ENCODE results near the gene PRKAG3. TPM values are rescaled to one million over a fixed set of nuclear protein-coding genes. Genes with fewer than 3 reads are reported as not detected.

The PRKAG3 gene
- total and polyA plus RNA-seq, 2 donors (not counting 1 experiment from before 2014, with no cell fraction given): not detected

DNA sequence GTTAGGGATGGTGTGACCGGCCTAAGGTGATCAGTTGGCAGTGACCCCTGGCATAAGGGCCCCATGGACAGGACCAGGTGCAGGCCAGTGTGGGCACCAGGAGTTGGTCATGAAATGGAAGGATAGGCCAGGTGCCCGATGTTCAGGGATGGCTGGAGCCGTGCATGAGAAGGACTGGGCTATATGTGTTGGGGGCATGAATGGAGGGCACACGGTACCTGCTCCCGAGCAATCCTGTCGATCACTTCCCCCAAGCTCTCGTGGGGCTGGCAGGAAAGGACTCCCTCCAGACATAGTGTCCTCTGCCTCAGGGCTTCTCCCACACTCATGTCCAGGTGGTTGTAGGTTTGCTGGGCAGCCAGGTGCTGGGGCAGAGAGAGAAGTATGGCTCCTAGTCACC, 7.6 kb downstream of the PRKAG3 start:
- peaks cover 26% of the 10 kb centered on the region for H3K27me3 Mint-ChIP-seq

DNA sequence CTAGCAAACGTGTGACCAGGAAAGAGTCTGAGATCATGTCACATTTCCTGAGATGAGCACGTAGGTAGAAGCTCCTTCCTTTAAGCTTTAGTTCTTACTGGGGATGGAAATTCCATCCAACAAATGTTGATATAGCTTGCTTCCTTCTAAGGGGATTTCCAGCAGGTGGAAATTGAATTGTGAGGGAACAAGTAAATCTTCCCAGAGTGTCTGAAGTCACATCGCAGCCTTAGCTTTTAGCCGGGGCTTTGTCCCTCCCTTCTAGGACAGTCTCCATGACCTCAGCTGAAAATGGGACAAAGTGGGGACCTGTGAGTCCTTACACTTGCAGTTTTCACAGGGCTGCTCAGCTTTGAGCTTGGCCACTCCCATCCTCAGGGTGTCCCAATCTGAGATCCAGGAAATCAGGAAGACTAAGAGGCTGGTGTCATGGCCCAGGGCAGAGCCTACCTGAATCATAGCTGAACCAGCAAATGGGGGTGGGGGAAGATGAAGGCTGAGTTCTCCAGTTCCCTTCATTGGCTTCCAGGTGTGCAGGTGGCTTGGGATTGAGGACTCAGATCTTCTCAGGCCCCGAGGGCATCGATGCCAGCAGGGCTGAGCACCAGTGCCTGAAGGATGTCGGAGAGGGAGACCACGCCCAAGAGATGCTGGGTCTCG, 8.3 kb downstream of the PRKAG3 start:
- peaks cover 0 to 5% (median 0%) of the 10 kb centered on the region in 4 experiments for H3K27me3 ChIP-seq (replicated peaks in 1 of 4; ENCODE audit: control extremely low read depth in 1 of 4, control insufficient read depth in 3 of 4, insufficient read depth in 4 of 4, low read length in 3 of 4)
- ChIA-PET CTCF (no interaction called here), POLR2A (no interaction called here)
- H3K4me3 ChIP-seq (ENCODE audit: control extremely low read depth in 1 of 5, extremely low read depth in 1 of 5, insufficient read depth in 1 of 5, low read depth in 2 of 5, low read length in 4 of 5): no peak overlapping the region
- no peaks in the 10 kb centered on the region for H3K9me3 Mint-ChIP-seq (ENCODE audit: insufficient read depth)
- no peaks in the 10 kb centered on the region for H3K9me3 ChIP-seq (ENCODE audit: control extremely low read depth in 1 of 3, control insufficient read depth in 2 of 3, insufficient read depth in 1 of 3, low read length in 2 of 3)
- ATAC-seq (ENCODE audit: low read depth) (no peak), DNase-seq (no peak)
- H4K20me1 ChIP-seq (ENCODE audit: control insufficient read depth, insufficient read depth, low read length, poor library complexity, severe bottlenecking): no peaks in the 10 kb centered on the region
- no peaks in the 10 kb centered on the region for H3K36me3 ChIP-seq (replicated peaks in 1 of 2; ENCODE audit: control extremely low read depth in 1 of 2, control insufficient read depth in 1 of 2, extremely low read depth in 1 of 2, insufficient read depth in 2 of 2, low read length in 1 of 2)
- H2AFZ ChIP-seq (ENCODE audit: insufficient read depth, low read depth, low read length, poor library complexity, severe bottlenecking): no peak overlapping the region
- H3K4me3 Mint-ChIP-seq: no peak overlapping the region
- H3K27ac ChIP-seq (ENCODE audit: low read length in 2 of 2): no peak overlapping the region
- H3K27ac Mint-ChIP-seq: no peak overlapping the region
- H3K79me2 ChIP-seq (ENCODE audit: control insufficient read depth, insufficient read depth, low read length): no peaks in the 10 kb centered on the region
- no peaks in the 10 kb centered on the region for H3K4me1 Mint-ChIP-seq
- 87% methylated on average over 9 of the region's 9 CpGs for WGBS (ENCODE audit: insufficient coverage)
- TF ChIP-seq EZH2 (IDR thresholded peaks at IDR 0.05; ENCODE audit: borderline replicate concordance, insufficient read depth, low read depth, low read length, poor library complexity, severe bottlenecking): no peak
- TF ChIP-seq, protein P1, sequence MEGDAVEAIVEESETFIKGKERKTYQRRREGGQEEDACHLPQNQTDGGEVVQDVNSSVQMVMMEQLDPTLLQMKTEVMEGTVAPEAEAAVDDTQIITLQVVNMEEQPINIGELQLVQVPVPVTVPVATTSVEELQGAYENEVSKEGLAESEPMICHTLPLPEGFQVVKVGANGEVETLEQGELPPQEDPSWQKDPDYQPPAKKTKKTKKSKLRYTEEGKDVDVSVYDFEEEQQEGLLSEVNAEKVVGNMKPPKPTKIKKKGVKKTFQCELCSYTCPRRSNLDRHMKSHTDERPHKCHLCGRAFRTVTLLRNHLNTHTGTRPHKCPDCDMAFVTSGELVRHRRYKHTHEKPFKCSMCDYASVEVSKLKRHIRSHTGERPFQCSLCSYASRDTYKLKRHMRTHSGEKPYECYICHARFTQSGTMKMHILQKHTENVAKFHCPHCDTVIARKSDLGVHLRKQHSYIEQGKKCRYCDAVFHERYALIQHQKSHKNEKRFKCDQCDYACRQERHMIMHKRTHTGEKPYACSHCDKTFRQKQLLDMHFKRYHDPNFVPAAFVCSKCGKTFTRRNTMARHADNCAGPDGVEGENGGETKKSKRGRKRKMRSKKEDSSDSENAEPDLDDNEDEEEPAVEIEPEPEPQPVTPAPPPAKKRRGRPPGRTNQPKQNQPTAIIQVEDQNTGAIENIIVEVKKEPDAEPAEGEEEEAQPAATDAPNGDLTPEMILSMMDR (IDR thresholded peaks at IDR 0.05): no peak
- no peak overlapping the region for H3K4me2 ChIP-seq (replicated peaks; ENCODE audit: low read depth, low read length, poor library complexity, severe bottlenecking)
- H3K9ac ChIP-seq (ENCODE audit: low read length): no peak overlapping the region
- intact Hi-C loops (cut with micrococcal nuclease): no loop called here
- H3K4me1 ChIP-seq (ENCODE audit: control insufficient read depth in 2 of 2, insufficient read depth in 2 of 2, low read length in 2 of 2): no peaks in the 10 kb centered on the region
- H3K27me3 Mint-ChIP-seq: peaks cover 26% of the 10 kb centered on the region

More for the DNA sequence above, 7.6 kb downstream of the PRKAG3 start:
- H4K20me1 ChIP-seq (ENCODE audit: control insufficient read depth, insufficient read depth, low read length, poor library complexity, severe bottlenecking): no peaks in the 10 kb centered on the region
- no peak overlapping the region for H3K4me2 ChIP-seq (replicated peaks; ENCODE audit: low read depth, low read length, poor library complexity, severe bottlenecking)
- 100% methylated on average over 4 of the region's 7 CpGs for WGBS (ENCODE audit: insufficient coverage)
- H3K36me3 ChIP-seq (replicated peaks in 1 of 2; ENCODE audit: control extremely low read depth in 1 of 2, control insufficient read depth in 1 of 2, extremely low read depth in 1 of 2, insufficient read depth in 2 of 2, low read length in 1 of 2): no peaks in the 10 kb centered on the region
- no peak for ATAC-seq (ENCODE audit: low read depth)
- H2AFZ ChIP-seq (ENCODE audit: insufficient read depth, low read depth, low read length, poor library complexity, severe bottlenecking): no peak overlapping the region
- no peak for DNase-seq
- Mint-ChIP-seq H3K9me3 (ENCODE audit: insufficient read depth) (no peaks in the 10 kb centered on the region), H3K27ac (no peak overlapping the region), H3K4me3 (no peak overlapping the region), H3K4me1 (no peaks in the 10 kb centered on the region)
- no peak overlapping the region for H3K9ac ChIP-seq (ENCODE audit: low read length)
- peaks cover 0 to 7% (median 0%) of the 10 kb centered on the region in 4 experiments for H3K27me3 ChIP-seq (replicated peaks in 1 of 4; ENCODE audit: control extremely low read depth in 1 of 4, control insufficient read depth in 3 of 4, insufficient read depth in 4 of 4, low read length in 3 of 4)
- intact Hi-C loops (cut with micrococcal nuclease): no loop called here
- TF ChIP-seq EZH2 (IDR thresholded peaks at IDR 0.05; ENCODE audit: borderline replicate concordance, insufficient read depth, low read depth, low read length, poor library complexity, severe bottlenecking): no peak
- TF ChIP-seq, protein P1 (IDR thresholded peaks at IDR 0.05): no peak
- no peak overlapping the region for H3K27ac ChIP-seq (ENCODE audit: low read length in 2 of 2)
- ChIA-PET CTCF (no interaction called here), POLR2A (no interaction called here)
- no peaks in the 10 kb centered on the region for H3K79me2 ChIP-seq (ENCODE audit: control insufficient read depth, insufficient read depth, low read length)
- H3K4me3 ChIP-seq (ENCODE audit: control extremely low read depth in 1 of 5, extremely low read depth in 1 of 5, insufficient read depth in 1 of 5, low read depth in 2 of 5, low read length in 4 of 5): no peak overlapping the region
- no peaks in the 10 kb centered on the region for H3K9me3 ChIP-seq (ENCODE audit: control extremely low read depth in 1 of 3, control insufficient read depth in 2 of 3, insufficient read depth in 1 of 3, low read length in 2 of 3)
- H3K4me1 ChIP-seq (ENCODE audit: control insufficient read depth in 2 of 2, insufficient read depth in 2 of 2, low read length in 2 of 2): no peaks in the 10 kb centered on the region

Measured in B cell (primary cell).